H9 (cell line): ENCODE data around the gene LSMEM2. TPM values are rescaled to one million over a fixed set of nuclear protein-coding genes. Genes with fewer than 3 reads are reported as not detected.

Experiments used
- DNase-seq: peaks from one replicate; pipeline ENCODE4 v3.0.0-alpha.2; 2017
- H2AFZ ChIP-seq: one replicate; pipeline ENCODE4 v1.6.1; 2013; ENCODE audit warnings: mild to moderate bottlenecking, low read length, control low read depth, moderate library complexity
- H2AK5ac ChIP-seq: 2 replicates; pipeline ENCODE4 v1.6.1; 2013; ENCODE audit warnings: low read length, control low read depth, mixed read lengths; ENCODE audit not compliant: insufficient read length
- H2BK120ac ChIP-seq: one replicate; pipeline ENCODE4 v1.6.1; 2013; ENCODE audit warnings: low read depth, mild to moderate bottlenecking, low read length, control low read depth, inconsistent platforms; ENCODE audit not compliant: poor library complexity, severe bottlenecking
- H2BK12ac ChIP-seq: 2 replicates; pipeline ENCODE4 v1.6.1; 2013; ENCODE audit warnings: low read length, control low read depth, mixed read lengths, low read depth; ENCODE audit not compliant: insufficient read length
- H2BK15ac ChIP-seq: 2 replicates; pipeline ENCODE4 v1.6.1; 2013; ENCODE audit warnings: low read depth, low read length, control low read depth
- H2BK20ac ChIP-seq: one replicate; pipeline ENCODE4 v1.6.1; 2013; ENCODE audit warnings: low read depth, mild to moderate bottlenecking, low read length, control low read depth, inconsistent platforms; ENCODE audit not compliant: poor library complexity, severe bottlenecking
- H2BK5ac ChIP-seq: 2 replicates; pipeline ENCODE4 v1.6.1; 2013; ENCODE audit warnings: low read length, control low read depth, mixed read lengths; ENCODE audit not compliant: insufficient read length
- H3K14ac ChIP-seq: 2 replicates; pipeline ENCODE4 v1.6.1; 2013; ENCODE audit warnings: low read length, control low read depth; ENCODE audit not compliant: insufficient read depth
- H3K18ac ChIP-seq: 2 replicates; pipeline ENCODE4 v1.6.1; 2013; ENCODE audit warnings: low read depth, mild to moderate bottlenecking, mixed read lengths, low read length, control low read depth; ENCODE audit not compliant: insufficient read length
- H3K23ac ChIP-seq: 2 replicates; pipeline ENCODE4 v1.6.1; 2013; ENCODE audit warnings: low read length, control low read depth, mixed read lengths, low read depth; ENCODE audit not compliant: insufficient read length
- H3K23me2 ChIP-seq: 2 replicates; pipeline ENCODE4 v1.6.1; 2013; ENCODE audit warnings: low read depth, mild to moderate bottlenecking, mixed read lengths, low read length, control low read depth; ENCODE audit not compliant: insufficient read length, poor library complexity, severe bottlenecking
- H3K27ac ChIP-seq: 2 replicates; pipeline ENCODE4 v1.5.1; 2013; ENCODE audit warnings: low read length, control low read depth, mixed read lengths, low read depth; ENCODE audit not compliant: insufficient read length
- H3K27me3 ChIP-seq: 2 replicates; pipeline ENCODE4 v1.6.1; 2013; ENCODE audit warnings: low read length, control low read depth, inconsistent platforms; ENCODE audit not compliant: insufficient read depth
- H3K4ac ChIP-seq: 2 replicates; pipeline ENCODE4 v1.6.1; 2013; ENCODE audit warnings: low read depth, mild to moderate bottlenecking, control low read depth, inconsistent platforms, low read length, moderate library complexity
- H3K4me1 ChIP-seq: 2 replicates; pipeline ENCODE4 v1.6.1; 2013; ENCODE audit warnings: low read length, control low read depth, inconsistent platforms; ENCODE audit not compliant: insufficient read depth
- H3K4me2 ChIP-seq: 2 replicates; pipeline ENCODE4 v1.6.1; 2013; ENCODE audit warnings: low read length, control low read depth, mixed read lengths; ENCODE audit not compliant: insufficient read length, insufficient read depth
- H3K56ac ChIP-seq: 2 replicates; pipeline ENCODE4 v1.6.1; 2013; ENCODE audit warnings: low read depth, mild to moderate bottlenecking, mixed read lengths, low read length, control low read depth; ENCODE audit not compliant: insufficient read length
- H3K79me1 ChIP-seq: 2 replicates; pipeline ENCODE4 v1.6.1; 2013; ENCODE audit warnings: low read depth, mild to moderate bottlenecking, moderate library complexity, low read length, control low read depth, inconsistent platforms; ENCODE audit not compliant: insufficient read depth, poor library complexity, severe bottlenecking
- H3K79me2 ChIP-seq: 2 replicates; pipeline ENCODE4 v1.6.1; 2013; ENCODE audit warnings: low read length, control low read depth, inconsistent platforms; ENCODE audit not compliant: insufficient read depth
- H3K9ac ChIP-seq: 2 replicates; pipeline ENCODE4 v1.6.1; 2013; ENCODE audit warnings: low read length, control low read depth, mixed read lengths; ENCODE audit not compliant: insufficient read length; ENCODE audit errors: extremely low read depth
- H3K9me3 ChIP-seq: one replicate; pipeline ENCODE4 v1.6.1; 2013; ENCODE audit warnings: low read depth, low read length, inconsistent platforms; ENCODE audit not compliant: control insufficient read depth
- H3T11ph ChIP-seq: one replicate; pipeline ENCODE4 v1.6.1; 2013; ENCODE audit warnings: mild to moderate bottlenecking, low read length, control low read depth, inconsistent platforms
- H4K20me1 ChIP-seq: one replicate; pipeline ENCODE4 v1.6.1; 2013; ENCODE audit not compliant: control insufficient read depth, insufficient read length, insufficient read depth
- H4K5ac ChIP-seq: 2 replicates; pipeline ENCODE4 v1.6.1; 2013; ENCODE audit warnings: low read depth, mild to moderate bottlenecking, mixed read lengths, low read length, control low read depth; ENCODE audit not compliant: insufficient read length
- H4K8ac ChIP-seq: replicated peaks from 2 replicates; pipeline ENCODE4 v1.6.1; 2013; ENCODE audit warnings: low read length, control low read depth, mixed read lengths, low read depth; ENCODE audit not compliant: insufficient read length
- H4K91ac ChIP-seq: 2 replicates; pipeline ENCODE4 v1.6.1; 2013; ENCODE audit warnings: low read depth, mild to moderate bottlenecking, moderate library complexity, mixed read lengths, low read length, control low read depth; ENCODE audit not compliant: insufficient read length
- H3K27ac Mint-ChIP-seq, 3 experiments: 2 replicates in 2 of 3; 3 replicates in 1 of 3; pipeline ENCODE4 v1.8.0; 2020 to 2021; ENCODE audit warnings: mixed read lengths in 3 of 3, mild to moderate bottlenecking in 1 of 3, moderate library complexity in 1 of 3
- H3K27me3 Mint-ChIP-seq: 2 replicates; pipeline ENCODE4 v1.8.0; 2021; ENCODE audit warnings: low read depth, mild to moderate bottlenecking, moderate library complexity, mixed read lengths
- H3K36me3 Mint-ChIP-seq, 3 experiments: 2 replicates in 2 of 3; 3 replicates in 1 of 3; pipeline ENCODE4 v1.8.0; 2020 to 2021; ENCODE audit warnings: low read depth in 3 of 3, mixed read lengths in 3 of 3; ENCODE audit not compliant: insufficient read depth in 1 of 3
- H3K4me1 Mint-ChIP-seq, 2 experiments: 2 replicates each; pipeline ENCODE4 v1.8.0; 2020; ENCODE audit warnings: mixed read lengths in 2 of 2
- H3K4me3 Mint-ChIP-seq, 2 experiments: 2 replicates in 1 of 2; 3 replicates in 1 of 2; pipeline ENCODE4 v1.8.0; 2020 to 2021; ENCODE audit warnings: mild to moderate bottlenecking in 2 of 2, mixed read lengths in 2 of 2, moderate library complexity in 1 of 2
- H3K9me3 Mint-ChIP-seq, 2 experiments: 2 replicates in 1 of 2; 3 replicates in 1 of 2; pipeline ENCODE4 v1.8.0; 2020; ENCODE audit warnings: mild to moderate bottlenecking in 2 of 2, mixed read lengths in 2 of 2, moderate library complexity in 1 of 2
- CTCF ChIP-seq: fragments of 200-600 bp; sonication (generic); conservative IDR thresholded peaks from 3 replicates; pipeline ENCODE4 v1.8.0; 2021; ENCODE audit warnings: antibody characterized with exemption, mild to moderate bottlenecking
- WGBS: extraction: QIAGEN DNeasy Blood & Tissue Kit; methylation state at CpG from one replicate; pipeline ENCODE4 v1.1.7; 2013; ENCODE audit warnings: missing lambda C conversion rate, low lambda C conversion rate, mixed read lengths; ENCODE audit not compliant: insufficient read length; ENCODE audit errors: extremely low coverage; 5-methylcytosine and 5-hydroxymethylcytosine counted together
- total RNA-seq: library from RNA; stranded (reverse); gene quantifications from 2 replicates; pipeline ENCODE4 v1.2.1, GENCODE V29; 2021

LSMEM2 gene
- total RNA-seq, 1 experiment from 2014 or later = 0.50 TPM

GRCh38 chr3:50274371-50275104 is 4.3 kb upstream of the LSMEM2 start:
- Mint-ChIP-seq H3K9me3 (no peaks in the 10 kb centered on the region; a peak in 1 of 5 replicates), H3K4me3 (peak overlapping the region; percentile 57 to 78), H3K27ac (no peak overlapping the region), H3K4me1 (peaks cover 27 to 38% of the 10 kb centered on the region in 2 experiments), H3K36me3 (no peaks in the 10 kb centered on the region; a peak in 1 of 7 replicates), H3K27me3 (peaks cover 59% of the 10 kb centered on the region)
- Histone ChIP-seq H3K4me2 (peak overlapping the region; percentile 31), H4K91ac (no peak overlapping the region), H4K20me1 (no peaks in the 10 kb centered on the region), H3K18ac (no peak overlapping the region), H2BK12ac (no peak overlapping the region), H4K5ac (no peak overlapping the region), H3K56ac (no peak overlapping the region), H3K4ac (no peak overlapping the region), H3K9me3 (no peaks in the 10 kb centered on the region), H3K27me3 (peaks cover 16% of the 10 kb centered on the region; the same call in 1 of the 2 replicates), H3K23ac (no peak overlapping the region), H2BK5ac (no peak overlapping the region), H2AFZ (no peak overlapping the region), H4K8ac (no peak overlapping the region), H3K79me2 (no peaks in the 10 kb centered on the region), H3K14ac (no peak overlapping the region), H3K27ac (no peak overlapping the region), H3T11ph (no peak overlapping the region), H3K23me2 (peaks cover 10% of the 10 kb centered on the region), H3K9ac (no peak overlapping the region), H3K79me1 (no peaks in the 10 kb centered on the region), H2BK120ac (no peak overlapping the region), H3K4me1 (no peaks in the 10 kb centered on the region), H2BK15ac (no peak overlapping the region), H2BK20ac (no peak overlapping the region), H2AK5ac (no peak overlapping the region)
- peak; percentile 91 for DNase-seq
- TF ChIP-seq CTCF = peak; percentile 97
- WGBS = no CpG with 5 or more reads among the region's 26 CpGs
